ENCODE data around the gene ZBTB4.
"Not testable (repeated sequence)": the region's sequence is repeated elsewhere in the genome, so short reads cannot be mapped to it uniquely, and the experiment has no call there.

ZBTB4 gene

GRCh38 chr17:7493941-7494340 is 14.5 kb upstream of the ZBTB4 start:
- DNase-seq, result no peak

GRCh38 chr17:7491583-7491982 is 12.2 kb upstream of the ZBTB4 start:
- DNase-seq, result no peak

DNA sequence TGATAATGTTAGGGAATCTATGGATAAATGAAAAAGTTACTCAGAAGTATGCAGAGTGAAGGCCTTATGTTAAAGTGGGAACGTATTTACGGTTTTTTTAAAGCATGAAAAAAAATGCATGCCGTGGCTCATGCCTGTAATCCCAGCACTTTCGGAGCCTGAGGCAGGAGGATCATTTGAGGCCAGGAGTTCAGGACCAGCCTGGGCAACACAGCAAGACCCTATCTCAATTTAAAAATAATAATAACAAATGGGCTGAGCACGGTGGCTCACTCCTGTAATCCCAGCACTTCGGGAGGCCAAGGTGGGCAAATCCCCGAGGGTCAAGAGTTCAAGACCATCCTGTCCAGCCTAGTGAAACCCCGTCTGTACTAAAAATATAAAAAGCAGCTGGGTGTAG is 10.7 kb upstream of the ZBTB4 start:
- DNase-seq, result no peak

GRCh38 chr17:7486181-7486580 is 6.8 kb upstream of the ZBTB4 start:
- no peak for DNase-seq

- peak; percentile 57 for DNase-seq
Measured at GRCh38 chr17:7484919-7485377, 5.5 kb upstream of the ZBTB4 start.

DNA sequence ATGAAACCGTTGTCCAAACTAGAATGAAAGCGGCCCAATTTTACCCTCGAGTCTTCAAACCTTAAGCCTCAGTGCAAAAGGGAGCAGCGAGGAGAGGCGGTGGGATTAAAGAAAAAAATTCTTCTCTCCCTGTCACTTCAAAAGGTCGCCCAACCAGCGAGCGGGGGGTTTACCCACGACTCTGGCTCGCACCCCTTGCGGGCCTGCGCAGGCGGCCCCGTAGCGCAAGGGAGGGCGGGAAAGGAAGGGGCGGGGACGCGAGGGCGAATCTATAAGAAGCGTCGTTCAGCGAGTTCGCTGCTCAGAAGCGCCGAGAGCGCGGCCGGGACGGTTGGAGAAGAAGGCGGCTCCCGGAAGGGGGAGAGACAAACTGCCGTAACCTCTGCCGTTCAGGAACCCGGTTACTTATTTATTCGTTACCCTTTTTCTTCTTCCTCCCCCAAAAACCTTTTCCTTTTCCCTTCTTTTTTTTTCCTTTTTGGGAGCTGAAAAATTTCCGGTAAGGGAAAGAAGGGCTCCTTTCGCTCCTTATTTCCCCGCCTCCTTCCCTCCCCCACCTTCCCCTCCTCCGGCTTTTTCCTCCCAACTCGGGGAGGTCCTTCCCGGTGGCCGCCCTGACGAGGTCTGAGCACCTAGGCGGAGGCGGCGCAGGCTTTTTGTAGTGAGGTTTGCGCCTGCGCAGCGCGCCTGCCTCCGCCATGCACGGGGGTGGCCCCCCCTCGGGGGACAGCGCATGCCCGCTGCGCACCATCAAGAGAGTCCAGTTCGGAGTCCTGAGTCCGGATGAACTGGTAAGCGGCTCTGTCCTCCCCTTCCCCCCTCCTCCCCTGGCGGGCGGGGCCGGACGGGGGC is 4.9 kb upstream of the ZBTB4 start, which contains the start of gene POLR2A:
TSS of gene POLR2A (plus strand) at position 300 of the 852 bp plus-strand sequence.
- DNase-seq, result peak; percentile 94

DNA sequence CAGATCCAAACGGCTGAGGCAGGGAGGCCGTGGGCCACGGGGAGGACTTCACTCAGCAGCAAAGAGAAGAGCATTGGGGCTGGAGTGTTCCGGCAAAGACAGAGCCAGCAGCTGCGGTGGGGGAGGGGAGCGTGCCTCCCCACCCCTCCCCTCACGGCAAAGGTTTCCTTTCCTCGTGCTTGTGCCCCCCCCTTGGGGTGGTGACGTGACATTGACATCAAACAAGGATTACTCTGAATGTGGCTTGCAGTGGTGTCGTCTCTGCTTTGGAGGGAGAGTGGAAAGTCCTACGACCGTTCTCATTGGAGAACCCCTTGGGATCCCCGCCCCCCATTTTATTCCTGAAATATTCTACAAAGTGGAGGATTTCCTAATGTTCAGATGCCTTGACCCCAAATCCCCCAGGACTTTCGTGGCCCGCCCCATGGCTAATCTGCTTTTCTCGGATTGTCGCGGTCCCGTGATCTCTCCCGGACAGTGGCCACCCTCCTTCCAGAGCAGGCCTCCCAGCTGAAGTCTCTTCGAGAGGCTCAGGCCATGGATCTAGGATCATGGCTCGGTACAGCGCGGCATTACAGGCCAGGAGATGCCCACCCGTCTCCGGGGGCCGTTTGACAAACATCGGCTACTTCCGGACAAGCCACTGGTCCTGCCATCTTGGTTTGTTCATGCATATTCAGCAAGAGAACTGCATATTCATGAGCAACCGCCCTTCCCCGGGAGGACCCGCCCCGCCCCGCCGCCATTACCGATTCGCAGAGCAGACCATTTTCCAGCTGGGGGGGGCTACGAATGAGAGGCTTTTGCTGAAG is 4.0 kb upstream of the ZBTB4 start:
- DNase-seq, result peak; percentile 94

DNA sequence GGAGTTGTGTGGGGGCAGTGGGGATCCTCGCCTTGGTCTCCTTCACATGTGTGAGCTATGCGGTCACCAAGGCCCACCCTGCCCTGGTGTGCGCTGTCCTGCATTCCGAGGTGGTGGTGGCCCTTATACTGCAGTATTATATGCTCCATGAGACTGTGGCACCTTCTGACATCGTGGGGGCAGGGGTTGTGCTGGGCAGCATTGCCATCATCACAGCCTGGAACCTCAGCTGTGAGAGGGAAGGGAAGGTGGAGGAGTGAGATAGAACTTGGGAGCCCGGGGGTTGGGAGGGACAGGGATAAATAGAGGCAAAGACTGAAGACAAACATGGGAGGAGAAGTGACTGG is 3.3 kb upstream of the ZBTB4 start:
- DNase-seq, result not testable (repeated sequence)

DNA sequence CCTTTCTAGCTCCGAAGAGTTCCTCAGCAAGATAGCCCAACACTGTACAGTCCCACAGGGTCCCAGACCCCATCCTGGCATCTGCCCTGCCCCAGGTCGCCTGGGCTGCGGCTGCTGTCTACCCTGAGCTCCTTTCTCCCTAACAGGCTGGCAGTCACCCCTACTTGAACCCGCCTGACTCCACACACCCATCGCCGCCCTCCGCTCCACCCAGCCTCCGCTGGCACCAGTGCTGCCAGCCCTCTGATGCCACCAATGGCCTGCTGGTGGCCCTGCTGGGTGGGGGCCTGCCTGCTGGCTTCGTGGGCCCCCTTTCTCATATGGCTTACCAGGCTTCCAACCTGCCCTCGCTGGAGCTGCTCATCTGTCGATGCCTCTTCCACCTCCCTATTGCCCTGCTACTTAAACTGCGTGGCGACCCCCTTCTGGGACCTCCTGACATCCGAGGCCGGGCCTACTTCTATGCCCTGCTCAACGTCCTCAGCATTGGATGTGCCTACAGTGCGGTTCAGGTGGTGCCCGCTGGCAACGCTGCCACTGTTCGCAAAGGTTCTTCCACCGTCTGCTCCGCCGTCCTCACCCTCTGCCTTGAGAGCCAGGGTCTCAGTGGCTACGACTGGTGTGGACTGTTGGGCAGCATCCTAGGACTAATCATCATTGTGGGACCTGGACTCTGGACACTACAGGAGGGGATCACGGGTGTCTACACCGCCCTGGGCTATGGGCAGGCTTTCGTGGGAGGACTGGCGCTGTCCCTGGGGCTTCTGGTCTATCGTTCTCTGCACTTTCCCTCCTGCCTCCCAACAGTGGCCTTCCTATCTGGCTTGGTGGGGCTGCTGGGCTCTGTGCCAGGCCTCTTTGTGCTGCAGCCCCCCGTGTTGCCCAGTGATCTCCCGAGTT is 2.7 kb upstream of the ZBTB4 start:
- not testable (repeated sequence) for DNase-seq

DNA sequence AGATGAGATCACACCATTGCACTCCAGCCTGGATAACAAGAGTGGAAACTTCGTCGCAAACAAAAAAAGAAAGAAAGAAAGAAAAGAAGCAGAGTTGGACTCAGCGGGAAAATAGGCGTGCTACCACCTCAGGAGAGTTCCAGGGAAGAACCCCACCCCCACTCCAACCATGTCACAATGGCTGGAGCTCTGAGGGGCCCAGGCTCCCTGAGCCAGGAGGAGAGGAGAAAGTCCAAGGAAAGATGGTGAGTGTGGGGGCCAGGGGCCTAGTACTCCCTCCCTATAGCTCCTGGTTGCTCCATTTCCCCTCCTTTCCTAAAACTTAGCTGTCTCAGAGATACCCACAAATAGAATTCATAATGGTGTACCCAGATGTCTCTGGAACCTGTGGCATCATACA is 1.8 kb upstream of the ZBTB4 start, which contains the start of gene SLC35G6:
TSS of gene SLC35G6 (plus strand) at position 172 of the 400 bp plus-strand sequence. CDS start at position 243, 71 bp downstream.
- not testable (repeated sequence) for DNase-seq

DNA sequence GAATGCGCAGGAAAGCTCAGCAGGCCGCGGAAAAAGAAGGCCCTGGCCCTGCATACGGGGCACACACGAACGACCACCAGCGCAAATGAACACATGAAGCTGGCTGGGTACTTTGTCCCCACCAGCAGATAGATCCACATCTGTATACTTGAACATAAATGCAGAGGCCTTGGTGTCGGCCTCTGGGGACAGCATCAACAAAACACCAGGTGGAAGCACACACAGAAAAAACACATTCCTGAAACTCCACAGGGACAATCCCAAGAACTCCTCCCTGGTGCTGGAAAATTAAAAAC is 606 bp upstream of the ZBTB4 start:
- no peak for DNase-seq

DNA sequence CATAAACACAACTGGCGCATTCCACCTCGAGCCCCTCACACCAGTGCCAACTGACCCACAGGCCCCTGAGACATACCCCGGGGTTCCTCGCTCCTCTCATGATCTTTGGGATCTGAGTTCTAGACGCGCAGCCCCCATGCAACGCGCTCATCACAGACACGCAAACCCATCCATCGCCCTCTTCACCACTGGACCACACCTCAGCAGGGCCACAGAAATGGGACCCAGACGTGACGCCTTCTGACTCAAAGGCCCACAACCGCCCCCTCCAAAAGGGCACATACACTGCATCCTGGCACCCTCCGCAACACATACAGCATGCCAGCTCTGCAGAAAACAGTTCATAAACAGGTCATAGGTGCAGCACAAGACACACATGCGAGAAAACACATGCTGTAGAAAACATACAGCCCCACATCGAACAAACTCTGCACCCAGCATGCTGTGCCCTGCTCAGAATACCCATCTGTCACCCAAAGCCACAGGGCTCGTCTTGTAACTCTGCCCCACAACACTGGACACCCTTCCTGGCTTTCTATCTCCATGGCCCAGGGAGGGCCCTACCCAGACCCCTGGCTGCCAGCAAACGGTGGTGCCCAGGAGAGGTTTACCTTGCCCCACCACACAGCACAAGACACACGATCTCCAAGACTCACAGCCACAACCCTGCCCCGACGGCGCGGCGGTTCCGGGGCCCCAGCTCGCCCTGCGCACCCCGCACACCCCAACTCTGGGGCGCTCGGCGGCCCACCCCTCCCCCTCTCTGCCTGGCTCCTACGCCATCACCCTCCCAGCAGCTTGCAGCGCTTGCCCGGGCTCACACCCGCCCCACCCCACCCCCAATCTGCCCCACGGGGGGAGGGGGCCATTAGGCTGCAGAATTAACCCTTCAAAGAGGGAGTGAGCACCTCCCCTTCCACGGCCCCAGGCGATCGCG is 887 bp downstream of the ZBTB4 start:
- DNase-seq, result no peak

DNA sequence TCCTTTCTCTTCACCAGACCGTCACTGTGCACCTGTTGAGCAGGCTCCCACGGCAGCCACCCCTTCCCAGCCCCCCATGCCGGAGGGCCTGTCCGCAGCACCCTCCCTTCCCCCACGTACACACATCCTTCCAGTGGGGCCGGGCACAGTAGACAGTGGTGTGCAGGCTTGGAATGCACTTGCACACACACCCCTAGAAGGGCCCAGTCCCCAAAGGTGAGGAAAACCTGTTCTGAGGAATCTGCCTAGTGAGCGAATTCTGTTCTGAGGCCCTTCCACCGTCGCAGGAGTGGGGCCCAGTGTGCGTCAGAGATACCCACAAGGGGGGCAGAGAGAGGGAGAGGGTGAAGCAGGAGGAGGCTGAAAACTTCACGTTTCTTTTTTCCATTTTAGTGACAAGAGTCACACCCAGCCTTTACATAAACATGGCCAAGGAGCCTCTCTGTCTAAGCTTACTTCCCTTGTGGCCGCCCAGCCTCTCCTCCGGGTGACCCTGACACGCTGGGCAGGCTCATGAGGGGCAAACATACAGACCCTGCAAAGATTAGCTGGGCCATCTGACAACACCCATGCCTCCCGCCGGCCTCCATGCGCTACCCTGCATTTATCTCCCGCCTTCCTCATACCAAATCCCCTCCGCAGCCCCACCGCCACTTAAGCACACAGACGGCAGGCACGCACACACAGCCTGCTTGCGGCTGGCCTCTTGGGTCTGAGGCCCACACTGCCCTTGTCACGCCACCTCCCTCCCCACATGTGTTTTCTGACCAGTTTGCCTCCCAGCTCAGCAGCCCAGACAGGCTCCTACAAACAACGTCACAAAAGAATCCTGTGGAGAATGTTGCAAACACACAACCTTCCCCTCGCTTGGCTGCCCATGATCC is 1.8 kb downstream of the ZBTB4 start:
- no peak for DNase-seq

DNA sequence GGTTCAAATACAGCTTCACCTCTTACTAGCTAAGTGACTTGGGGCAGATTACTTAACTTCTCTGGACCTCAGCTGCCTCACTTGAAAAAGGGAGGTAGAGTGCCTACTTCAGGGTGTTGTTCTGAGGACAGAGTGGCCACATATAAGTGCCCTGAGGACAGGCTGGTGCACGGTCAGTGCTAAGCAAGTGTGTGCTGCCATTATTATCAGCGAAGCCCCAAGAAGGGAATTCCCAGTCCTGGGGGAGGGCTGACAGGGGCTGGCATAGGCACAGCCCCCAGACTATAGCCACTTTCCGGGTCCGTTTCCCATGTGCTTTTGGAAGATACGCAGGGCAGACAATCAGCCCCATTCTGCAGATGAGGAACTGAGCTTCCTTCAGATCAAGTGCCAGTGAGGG is 2.5 kb downstream of the ZBTB4 start:
- no peak for DNase-seq

DNA sequence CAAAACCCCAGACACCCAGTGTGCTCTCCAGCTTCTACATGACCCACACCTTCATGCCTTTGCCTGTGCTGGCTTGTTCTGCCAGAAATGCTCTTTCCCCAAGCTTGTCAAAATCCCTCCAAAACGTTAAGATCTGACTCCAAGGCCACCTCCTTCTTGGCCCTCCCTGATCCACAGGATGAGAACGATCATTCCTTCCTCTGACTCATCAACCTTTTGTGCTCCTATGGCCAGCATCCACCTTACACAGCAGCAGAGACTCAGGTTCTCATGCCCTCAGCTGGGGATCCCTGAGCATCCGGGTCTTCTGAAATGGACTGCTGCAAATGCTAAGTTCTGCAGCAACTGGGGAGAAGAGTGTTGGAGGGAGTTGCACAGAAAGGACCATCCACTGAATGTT is 2.9 kb downstream of the ZBTB4 start:
- DNase-seq, result no peak

GRCh38 chr17:7475764-7476422 is 3.5 kb downstream of the ZBTB4 start:
- no peak for DNase-seq

GRCh38 chr17:7474767-7475166 is 4.7 kb downstream of the ZBTB4 start:
- DNase-seq, result not testable (repeated sequence)

- DNase-seq, result no peak
Measured at GRCh38 chr17:7471729-7472128, 7.7 kb downstream of the ZBTB4 start.

- DNase-seq, result not testable (repeated sequence)
Measured at GRCh38 chr17:7470457-7470973, 8.9 kb downstream of the ZBTB4 start.

GRCh38 chr17:7469843-7470242 is 9.6 kb downstream of the ZBTB4 start:
- DNase-seq, result not testable (repeated sequence)

Data from DMS79 treated with DMSO at 0.1 percent for 48 hours (cell line).